Tibial artery (tissue), 4 donors: Measurements from ENCODE around the gene NDUFV1.
A peak's percentile ranks its signal among the peaks of the same experiment; 100 is the strongest.

Experiments
- DNase-seq, 2 donors: peaks; one replicate each; pipeline ENCODE4 v3.0.0-alpha.2; 2019
- H3K27ac ChIP-seq, 2 donors: fragments of 200-600 bp; sonication (generic) in 1 of 2; 1 replicate in 1 of 2; 2 replicates in 1 of 2; pipeline ENCODE4 v1.5.1; 2018 to 2019; ENCODE audit warnings: mild to moderate bottlenecking in 1 of 2
- H3K27me3 ChIP-seq, 2 donors: fragments of 200-600 bp; sonication (generic) in 1 of 2; one replicate each; pipeline versions ENCODE4 v1.5.1 to v1.6.0; 2016 to 2019
- H3K36me3 ChIP-seq, 3 donors: fragments of 200-600 bp; sonication (generic) in 2 of 3; one replicate each; pipeline ENCODE4 v1.5.1; 2016 to 2019; ENCODE audit warnings: mild to moderate bottlenecking in 2 of 3
- H3K4me1 ChIP-seq, 4 donors: fragments of 200-600 bp; sonication (generic) in 2 of 4; 1 replicate in 3 of 4; 2 replicates in 1 of 4; pipeline ENCODE4 v1.5.1; 2016 to 2019
- H3K4me3 ChIP-seq, 2 donors: fragments of 200-600 bp; sonication (generic) in 1 of 2; 1 replicate in 1 of 2; 2 replicates in 1 of 2; pipeline ENCODE4 v1.5.1; 2018 to 2019; ENCODE audit warnings: mild to moderate bottlenecking in 2 of 2
- H3K9me3 ChIP-seq, 3 donors: fragments of 200-600 bp; sonication (generic) in 1 of 3; one replicate each; pipeline ENCODE4 v1.5.1; 2016 to 2019
- CTCF ChIP-seq, 2 experiments: fragments of 200-600 bp in 1 of 2; fragments of 450-650 bp in 1 of 2; IDR thresholded peaks; one replicate each; pipeline ENCODE4 v1.5.1; 2017 to 2019; ENCODE audit warnings: antibody characterized with exemption in 2 of 2, mild to moderate bottlenecking in 1 of 2, moderate library complexity in 1 of 2
- intact Hi-C: fragments of 100-400 bp; cut with DNase I; formaldehyde crosslinking; loops from one replicate; pipeline ENCODE4 v1.15.0; 2023; ENCODE audit warnings: low total_unique reads

NDUFV1 gene

GRCh38 chr11:67648140-67648795, 41.5 kb downstream of the NDUFV1 start:
- no peaks in the 10 kb centered on the region for H3K4me1 ChIP-seq
- H3K4me3 ChIP-seq: no peak overlapping the region
- no peaks in the 10 kb centered on the region for H3K36me3 ChIP-seq
- peaks cover 0 to 54% of the 10 kb centered on the region in 2 donors for H3K27me3 ChIP-seq
- no peak for TF ChIP-seq CTCF (IDR thresholded peaks at IDR 0.05)
- intact Hi-C loops: no loop called here
- no peak overlapping the region for H3K27ac ChIP-seq
- DNase-seq: no peak
- peaks cover 0 to 2% (median 0%) of the 10 kb centered on the region in 3 donors for H3K9me3 ChIP-seq

GRCh38 chr11:67648796-67649613, 42.3 kb downstream of the NDUFV1 start:
- Histone ChIP-seq H3K36me3 (no peaks in the 10 kb centered on the region), H3K9me3 (no peaks in the 10 kb centered on the region), H3K27me3 (peaks cover 0 to 54% of the 10 kb centered on the region in 2 donors), H3K4me1 (no peaks in the 10 kb centered on the region), H3K4me3 (no peak overlapping the region), H3K27ac (no peak overlapping the region)
- intact Hi-C loops: no loop called here
- no peak for DNase-seq
- TF ChIP-seq CTCF (IDR thresholded peaks at IDR 0.05): no peak

- Histone ChIP-seq H3K27me3 (peaks cover 0 to 54% of the 10 kb centered on the region in 2 donors), H3K9me3 (no peaks in the 10 kb centered on the region), H3K4me3 (peak overlapping the region; percentile 26 to 32), H3K36me3 (no peaks in the 10 kb centered on the region), H3K4me1 (no peaks in the 10 kb centered on the region), H3K27ac (no peak overlapping the region)
- no peak for TF ChIP-seq CTCF (IDR thresholded peaks at IDR 0.05)
- DNase-seq: no peak
- intact Hi-C loops: no loop called here
Observed at GRCh38 chr11:67649634-67650510, 43.1 kb downstream of the NDUFV1 start.

- Histone ChIP-seq H3K36me3 (no peaks in the 10 kb centered on the region), H3K27me3 (peaks cover 0 to 35% of the 10 kb centered on the region in 2 donors), H3K27ac (no peak overlapping the region), H3K4me1 (no peaks in the 10 kb centered on the region), H3K4me3 (no peak overlapping the region), H3K9me3 (no peaks in the 10 kb centered on the region)
- intact Hi-C loops: no loop called here
- no peak for TF ChIP-seq CTCF (IDR thresholded peaks at IDR 0.05)
- no peak for DNase-seq
Observed at GRCh38 chr11:67651976-67652781, 45.4 kb downstream of the NDUFV1 start.
